CD4-positive, alpha-beta T cell treated with Interleukin-4 for 4 hours (primary cell): ENCODE results near the gene GSTA5.
"Not testable (repeated sequence)": the region's sequence is repeated elsewhere in the genome, so short reads cannot be mapped to it uniquely, and the experiment has no call there.

Experiments used
- DNase-seq: peaks from one replicate; pipeline ENCODE4 v3.0.0-alpha.2; 2020

Gene GSTA5

GRCh38 chr6:52787917-52788316, 52.7 kb downstream of the GSTA5 start:
- DNase-seq = no peak

DNA sequence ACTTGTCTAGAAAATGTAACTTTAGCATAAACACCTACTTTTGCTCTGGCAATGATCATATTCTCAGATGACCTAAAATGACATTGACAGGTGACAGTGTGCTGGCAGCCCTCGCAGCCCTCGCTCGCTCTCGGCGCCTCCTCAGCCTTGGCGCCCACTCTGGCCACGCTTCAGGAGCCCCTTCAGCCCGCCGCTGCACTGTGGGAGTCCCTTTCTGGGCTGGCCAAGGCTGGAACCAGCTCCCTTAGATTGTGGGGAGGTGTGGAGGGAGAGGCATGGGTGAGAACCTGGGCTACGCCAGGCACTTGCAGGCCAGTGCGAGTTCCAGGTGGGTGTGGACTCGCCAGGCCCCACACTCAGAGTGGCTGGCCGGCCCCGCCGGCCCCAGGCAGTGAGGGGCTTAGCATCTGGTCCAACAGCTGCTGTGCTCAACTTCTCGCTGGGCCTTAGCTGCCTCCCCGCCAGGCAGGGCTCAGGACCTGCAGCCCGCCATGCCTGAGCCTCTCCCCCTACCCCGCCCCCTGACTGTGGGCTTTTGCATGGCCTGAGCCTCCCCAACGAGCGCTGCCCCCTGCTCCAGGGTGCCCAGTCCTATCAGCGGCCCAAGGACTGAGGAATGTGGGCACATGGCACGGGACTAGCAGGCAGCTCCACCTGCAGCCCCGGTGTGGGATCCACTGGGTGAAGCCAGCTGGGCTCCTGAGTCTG, 54.2 kb downstream of the GSTA5 start:
- no peak for DNase-seq

DNA sequence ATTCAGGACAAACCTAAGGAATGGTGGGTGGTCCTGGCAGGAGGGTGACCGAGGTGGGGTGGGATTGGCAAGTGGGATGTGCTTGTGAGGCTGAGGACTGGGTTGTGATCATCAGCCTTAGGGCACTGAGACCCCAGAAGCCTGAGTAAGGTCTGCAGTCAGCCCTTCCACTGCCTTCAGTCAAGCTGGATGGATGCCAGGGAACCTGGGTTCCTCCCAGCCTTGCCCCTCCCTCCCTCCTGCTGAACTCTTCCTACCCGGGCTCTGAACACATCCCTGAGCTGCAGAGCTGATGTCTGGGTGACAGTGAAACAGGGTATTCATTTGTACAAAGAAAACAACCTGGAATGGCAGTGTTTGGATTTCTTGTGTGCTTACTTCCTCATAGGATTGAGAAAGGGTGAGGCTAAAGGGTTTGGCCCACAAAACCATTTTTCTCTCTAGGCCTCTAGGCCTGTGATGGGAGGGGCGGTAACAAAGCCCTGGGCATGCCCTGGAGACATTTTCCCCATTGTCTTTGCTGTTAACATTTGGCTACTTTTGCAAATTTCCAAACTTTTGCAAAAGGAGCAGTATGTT, 57.8 kb downstream of the GSTA5 start:
- not testable (repeated sequence) for DNase-seq

DNA sequence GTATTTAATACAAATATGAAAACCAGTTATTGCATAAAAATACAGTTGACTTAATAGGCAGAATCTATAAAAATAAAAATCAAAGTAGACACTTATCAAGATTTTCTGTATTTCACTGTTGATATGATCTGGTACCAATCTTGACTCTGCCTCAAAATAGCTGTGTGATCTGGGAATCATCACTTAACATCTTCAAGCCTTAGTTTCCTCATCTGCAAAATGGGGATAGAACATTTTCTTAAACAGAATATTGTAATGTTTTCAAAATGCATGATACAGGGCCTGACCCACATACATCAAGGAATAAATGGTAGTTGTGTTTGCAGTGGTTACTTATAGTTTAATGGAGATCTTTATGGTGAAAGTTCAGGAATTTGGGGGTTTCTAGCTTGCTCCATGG, 58.4 kb downstream of the GSTA5 start:
- not testable (repeated sequence) for DNase-seq
